Mononuclear cell (primary cell): ENCODE data around the gene AOPEP. TPM values are rescaled to one million over a fixed set of nuclear protein-coding genes. Genes with fewer than 3 reads are reported as not detected.
"Not testable (repeated sequence)": the region's sequence is repeated elsewhere in the genome, so short reads cannot be mapped to it uniquely, and the experiment has no call there.

ENCODE experiments used
- H3K27me3 ChIP-seq: 2 replicates; pipeline ENCODE4 v1.6.0; 2011; ENCODE audit warnings: low read length, control low read depth; ENCODE audit not compliant: insufficient read depth
- H3K4me1 ChIP-seq: 2 replicates; pipeline ENCODE4 v1.5.1; 2011; ENCODE audit warnings: mild to moderate bottlenecking, low read length, control low read depth; ENCODE audit not compliant: insufficient read depth
- H3K4me3 ChIP-seq: 2 replicates; pipeline ENCODE4 v1.5.1; 2011; ENCODE audit warnings: mild to moderate bottlenecking, low read length, moderate library complexity
- H3K9me3 ChIP-seq: 2 replicates; pipeline ENCODE4 v1.5.1; 2011; ENCODE audit warnings: low read depth, mild to moderate bottlenecking, control low read depth, low read length
- total RNA-seq: library from RNA; depleted of rRNA; stranded (reverse); fragments of >200 nt; gene quantifications from one replicate; pipeline ENCODE4 v1.2.3, GENCODE V29; 2012

The AOPEP gene
- total RNA-seq, 1 donor: 6.2 TPM

DNA sequence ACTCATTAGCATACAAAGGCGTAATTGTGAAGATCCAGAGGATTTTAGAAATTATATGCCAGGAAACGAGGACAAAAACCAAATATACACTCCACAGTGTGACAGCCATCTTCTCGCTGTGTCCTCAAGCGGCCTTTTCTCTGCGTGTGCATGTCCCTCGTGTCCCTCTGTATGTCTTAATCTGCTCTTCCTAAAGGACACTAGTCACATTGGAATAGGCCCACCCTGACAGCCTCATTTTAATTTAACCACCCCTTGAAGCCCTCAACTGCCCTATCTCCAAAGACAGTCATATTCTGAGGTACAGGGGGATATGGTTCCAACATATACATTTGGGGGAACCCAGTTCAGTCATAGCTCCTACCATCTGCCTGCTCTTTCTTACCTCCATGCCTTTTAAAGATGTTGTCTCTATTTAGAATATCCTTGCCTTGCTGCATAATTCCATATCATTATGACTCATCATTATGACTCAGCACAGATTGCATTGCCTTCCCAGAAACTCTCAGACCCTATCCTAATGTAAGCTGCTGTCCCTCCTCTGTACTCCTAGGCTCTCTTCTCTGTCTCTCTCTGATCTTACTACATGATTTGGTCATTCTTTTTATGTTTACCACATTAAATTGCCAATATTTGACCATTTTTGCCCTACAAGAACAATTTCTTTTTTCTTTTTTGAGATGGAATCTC lies 210.9 kb downstream of the AOPEP start:
- Histone ChIP-seq H3K4me1 (no peaks in the 10 kb centered on the region), H3K27me3 (no peaks in the 10 kb centered on the region), H3K9me3 (no peaks in the 10 kb centered on the region), H3K4me3 (no peak overlapping the region)

DNA sequence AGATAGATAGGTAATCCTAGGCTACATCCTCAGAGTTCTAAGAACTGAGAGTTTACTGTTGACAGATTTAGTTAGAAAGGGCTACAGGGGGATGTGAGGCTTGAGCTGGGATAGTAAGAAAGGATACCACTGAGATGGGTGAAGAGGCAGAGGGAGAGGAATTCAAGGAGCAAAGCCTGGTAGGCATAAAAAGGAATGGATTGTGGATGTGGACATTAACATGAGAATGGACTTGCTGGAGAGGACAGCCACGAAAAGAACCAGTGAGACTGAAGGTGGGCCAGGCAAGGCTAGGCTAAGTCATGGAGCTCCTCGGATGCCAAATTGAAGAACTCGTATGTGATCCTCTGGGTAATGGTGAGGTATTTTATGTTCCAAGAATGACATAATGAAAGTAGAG lies 211.9 kb downstream of the AOPEP start:
- Histone ChIP-seq H3K9me3 (no peaks in the 10 kb centered on the region), H3K4me1 (no peaks in the 10 kb centered on the region), H3K27me3 (no peaks in the 10 kb centered on the region), H3K4me3 (no peak overlapping the region)

DNA sequence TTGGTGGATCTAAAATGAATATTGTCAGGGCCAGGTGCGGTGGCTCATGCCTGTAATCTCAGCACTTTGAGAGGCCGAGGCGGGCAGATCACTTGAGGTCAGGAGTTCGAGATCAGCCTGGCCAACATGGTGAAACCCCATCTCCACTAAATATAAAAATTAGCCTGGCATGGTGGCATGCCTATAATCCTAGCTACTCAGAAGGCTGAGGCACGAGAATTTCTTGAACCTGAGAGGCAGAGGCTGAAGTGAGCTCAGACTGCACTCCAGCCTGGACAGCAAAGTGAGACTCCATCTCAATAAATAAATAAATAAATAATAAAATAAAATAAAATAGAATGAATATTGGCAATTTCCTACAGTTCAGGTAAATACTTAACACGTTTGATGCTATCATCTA lies 213.8 kb downstream of the AOPEP start:
- H3K9me3 ChIP-seq, H3K27me3 ChIP-seq, H3K4me1 ChIP-seq, H3K4me3 ChIP-seq: not testable (repeated sequence)

DNA sequence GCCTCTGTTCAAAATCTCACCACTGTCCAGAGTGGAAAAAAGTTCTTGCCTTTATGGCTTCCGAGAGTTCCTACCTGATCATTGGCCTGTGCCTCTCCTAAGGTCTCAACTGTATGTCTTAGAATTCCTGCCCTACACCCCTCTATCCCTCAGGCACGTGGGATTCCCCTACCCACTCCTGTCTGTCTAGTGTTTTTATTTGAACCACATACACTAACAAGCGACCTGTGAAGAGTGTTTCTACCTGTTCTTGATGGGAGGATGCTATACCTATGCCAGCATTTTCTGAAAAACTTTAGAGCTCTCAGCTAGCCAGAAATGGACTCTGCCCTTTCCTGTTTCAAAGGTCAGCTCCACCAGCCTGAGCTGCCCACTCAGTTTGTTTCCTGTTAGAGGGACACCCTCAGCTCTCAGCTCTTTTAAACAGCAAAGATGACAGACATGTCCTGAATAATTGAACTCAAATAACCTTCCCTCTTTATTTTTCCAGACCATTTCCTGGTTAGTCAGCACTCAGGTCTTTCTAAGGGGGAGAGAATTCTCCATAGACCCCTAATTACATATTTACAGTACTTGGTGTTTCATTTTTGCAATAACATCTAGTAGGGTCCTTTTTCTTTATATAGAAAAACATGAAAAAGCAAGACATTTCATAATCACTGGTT lies 214.8 kb downstream of the AOPEP start:
- no peak overlapping the region for H3K4me3 ChIP-seq

DNA sequence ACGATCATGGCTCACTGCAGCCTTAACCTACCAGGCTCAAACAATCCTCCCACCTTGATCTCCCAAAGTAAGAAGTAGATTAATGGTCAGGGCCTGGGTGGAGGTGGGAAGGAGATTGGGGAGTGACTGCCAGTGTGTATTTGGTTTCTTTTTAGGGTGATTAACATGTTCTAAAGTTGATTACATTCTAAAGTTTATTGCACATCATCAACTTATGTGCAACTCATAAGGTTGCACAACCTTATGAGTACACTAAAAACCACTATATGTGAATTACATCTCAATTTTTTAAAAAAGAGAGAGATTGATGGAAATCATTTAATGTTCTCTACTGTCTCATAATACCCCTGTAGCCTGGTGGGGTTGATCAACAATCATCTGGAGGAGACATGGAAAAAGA lies 218.1 kb downstream of the AOPEP start:
- H3K9me3 ChIP-seq: no peaks in the 10 kb centered on the region
- no peaks in the 10 kb centered on the region for H3K27me3 ChIP-seq
- H3K4me3 ChIP-seq: no peak overlapping the region
- H3K4me1 ChIP-seq: no peaks in the 10 kb centered on the region

More for the DNA sequence above, 214.8 kb downstream of the AOPEP start:
- no peaks in the 10 kb centered on the region for H3K9me3 ChIP-seq
- H3K4me1 ChIP-seq: no peaks in the 10 kb centered on the region
- H3K27me3 ChIP-seq: no peaks in the 10 kb centered on the region

DNA sequence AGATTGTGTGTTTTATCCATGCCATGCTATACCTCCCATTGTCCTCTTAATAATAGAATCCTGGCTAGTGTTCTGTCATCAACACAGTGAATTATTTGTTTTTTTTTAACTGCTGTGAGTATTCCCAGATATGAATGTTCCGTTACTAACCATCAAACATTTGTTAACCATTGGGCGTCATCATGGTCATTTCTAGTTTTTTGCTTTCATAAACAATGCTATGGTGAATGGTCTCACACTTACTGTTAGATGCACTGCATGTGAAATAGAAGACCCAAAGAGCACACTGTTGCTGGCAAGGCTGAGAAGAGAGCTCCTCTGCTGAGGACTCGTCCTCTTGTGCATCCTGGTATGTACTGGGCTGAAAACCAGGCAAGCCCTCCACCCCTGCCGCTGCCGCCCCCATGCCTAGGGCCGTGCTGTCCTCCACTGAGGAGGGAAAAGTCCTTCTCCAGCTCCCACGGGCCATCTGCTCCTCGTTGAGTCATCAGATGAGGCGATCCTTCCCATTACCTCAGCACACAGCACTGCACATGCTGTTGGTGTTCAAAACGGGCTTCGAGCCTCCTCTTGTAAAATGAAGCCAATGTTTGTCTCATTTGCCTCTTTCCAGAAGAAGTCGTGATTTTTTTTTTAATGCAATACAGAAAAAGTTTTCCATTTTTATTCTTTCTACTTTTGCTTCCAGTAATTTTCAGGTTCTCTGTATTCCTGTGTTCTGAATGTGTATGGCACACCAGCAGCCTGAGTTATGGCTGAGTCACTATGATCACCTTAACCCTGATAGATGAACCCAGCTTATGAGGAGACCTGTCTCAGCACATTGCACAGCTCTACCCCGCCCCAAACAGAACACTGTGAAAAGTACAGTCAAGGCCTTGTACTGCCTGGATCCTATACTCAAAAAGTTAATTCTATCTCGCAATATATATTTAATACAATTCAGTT lies 219.0 kb downstream of the AOPEP start:
- Histone ChIP-seq H3K27me3 (no peaks in the 10 kb centered on the region), H3K9me3 (no peaks in the 10 kb centered on the region), H3K4me3 (no peak overlapping the region), H3K4me1 (no peaks in the 10 kb centered on the region)

DNA sequence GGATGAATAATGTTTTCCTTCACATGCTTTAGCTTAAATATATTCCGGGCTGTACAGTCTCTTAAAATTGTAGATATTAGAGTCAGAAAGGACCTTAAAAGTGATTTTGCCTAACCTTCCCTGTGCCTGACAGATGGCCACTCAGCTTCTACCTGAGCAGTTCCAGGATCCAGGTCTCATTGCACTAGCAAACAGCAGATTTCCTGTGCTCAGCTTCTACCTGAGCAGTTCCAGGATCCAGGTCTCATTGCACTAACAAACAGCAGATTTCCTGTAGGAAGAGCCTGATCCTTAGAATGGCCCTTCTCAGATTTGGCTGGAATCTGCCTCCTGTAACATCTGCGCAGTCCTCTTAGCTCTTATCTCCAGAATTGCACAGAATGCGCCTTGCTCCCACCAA lies 219.8 kb downstream of the AOPEP start:
- no peak overlapping the region for H3K4me3 ChIP-seq
- H3K9me3 ChIP-seq: no peaks in the 10 kb centered on the region
- no peaks in the 10 kb centered on the region for H3K27me3 ChIP-seq
- peaks cover 6% of the 10 kb centered on the region for H3K4me1 ChIP-seq

DNA sequence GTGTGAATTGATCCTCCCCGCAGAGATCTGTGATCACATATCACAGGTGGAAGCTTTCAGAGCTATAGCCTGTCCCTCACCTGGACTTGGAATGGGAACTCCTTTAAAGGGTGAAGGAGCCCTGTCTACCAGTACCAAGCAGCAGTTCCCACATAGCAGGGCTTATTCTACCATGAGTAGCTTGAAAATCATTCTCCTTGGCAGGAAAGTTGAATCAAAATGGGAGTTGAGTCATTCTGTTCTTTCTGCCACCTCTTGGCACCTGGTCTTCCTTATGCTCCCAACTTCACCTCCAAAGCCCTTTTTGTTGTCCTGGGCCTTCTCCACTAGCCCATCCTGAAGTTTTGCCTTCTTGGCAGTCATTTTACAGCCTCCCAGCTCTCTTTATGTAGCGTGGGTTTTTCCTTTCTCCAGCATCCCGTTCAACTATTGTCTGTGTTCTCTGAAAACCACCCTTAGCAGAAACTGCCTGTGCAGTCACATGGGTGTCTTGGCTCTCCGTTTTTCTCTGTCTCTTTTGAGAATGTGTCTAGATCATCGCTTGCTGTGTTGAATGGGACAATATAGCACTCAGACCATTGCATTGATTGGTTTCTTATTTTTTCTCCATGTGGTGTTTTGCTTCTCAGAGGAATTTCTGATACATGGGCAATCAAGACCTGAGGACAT lies 222.2 kb downstream of the AOPEP start:
- Histone ChIP-seq H3K4me1 (peaks cover 25% of the 10 kb centered on the region), H3K27me3 (no peaks in the 10 kb centered on the region), H3K9me3 (no peaks in the 10 kb centered on the region), H3K4me3 (no peak overlapping the region)

DNA sequence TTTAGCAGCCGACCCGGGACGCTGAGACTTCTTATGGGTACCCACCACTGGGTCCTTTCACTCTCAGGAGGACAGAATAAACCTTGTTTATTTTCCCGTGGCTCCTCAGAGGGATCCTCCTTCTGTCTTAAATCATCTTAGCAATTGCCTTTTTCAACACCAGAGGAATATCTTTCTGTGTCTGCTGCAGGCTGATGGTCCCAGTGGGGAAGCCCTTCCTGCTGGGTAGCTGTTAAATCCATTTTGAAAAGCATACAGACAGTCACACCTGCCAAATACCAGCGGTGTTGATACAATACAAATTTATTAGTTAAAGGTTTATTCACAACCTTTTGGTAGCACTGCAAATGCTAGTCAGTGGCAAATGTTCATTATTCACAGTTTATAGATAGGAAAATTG lies 222.9 kb downstream of the AOPEP start:
- Histone ChIP-seq H3K27me3 (no peaks in the 10 kb centered on the region), H3K4me1 (peaks cover 25% of the 10 kb centered on the region), H3K4me3 (no peak overlapping the region), H3K9me3 (no peaks in the 10 kb centered on the region)

DNA sequence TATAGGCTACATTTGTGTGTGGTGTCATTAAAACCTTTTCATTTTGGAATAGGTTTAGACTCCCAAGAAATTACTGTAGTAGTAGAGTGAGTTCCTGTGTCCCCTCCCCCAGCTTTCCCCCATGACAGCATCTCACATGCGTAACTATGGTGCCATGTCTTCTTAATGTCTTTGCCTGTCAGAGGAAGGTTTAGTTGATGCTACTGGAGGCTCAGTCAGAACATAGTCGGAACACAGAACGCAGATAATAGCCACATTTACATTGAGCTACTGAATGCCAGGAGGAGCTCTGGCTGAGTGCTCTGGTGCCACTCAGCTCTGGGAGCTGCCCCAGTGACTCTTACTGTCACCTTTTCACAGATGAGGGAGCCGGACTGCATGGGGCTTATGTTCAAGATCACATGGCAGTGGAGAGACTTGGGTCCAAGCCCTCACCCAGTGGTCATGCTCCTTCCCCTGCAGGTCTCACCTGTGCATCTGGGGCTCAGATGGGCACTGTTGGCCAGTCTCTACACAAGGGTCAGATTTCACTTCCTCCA lies 223.6 kb downstream of the AOPEP start:
- Histone ChIP-seq H3K27me3 (no peaks in the 10 kb centered on the region), H3K9me3 (no peaks in the 10 kb centered on the region), H3K4me1 (peaks cover 25% of the 10 kb centered on the region), H3K4me3 (no peak overlapping the region)

DNA sequence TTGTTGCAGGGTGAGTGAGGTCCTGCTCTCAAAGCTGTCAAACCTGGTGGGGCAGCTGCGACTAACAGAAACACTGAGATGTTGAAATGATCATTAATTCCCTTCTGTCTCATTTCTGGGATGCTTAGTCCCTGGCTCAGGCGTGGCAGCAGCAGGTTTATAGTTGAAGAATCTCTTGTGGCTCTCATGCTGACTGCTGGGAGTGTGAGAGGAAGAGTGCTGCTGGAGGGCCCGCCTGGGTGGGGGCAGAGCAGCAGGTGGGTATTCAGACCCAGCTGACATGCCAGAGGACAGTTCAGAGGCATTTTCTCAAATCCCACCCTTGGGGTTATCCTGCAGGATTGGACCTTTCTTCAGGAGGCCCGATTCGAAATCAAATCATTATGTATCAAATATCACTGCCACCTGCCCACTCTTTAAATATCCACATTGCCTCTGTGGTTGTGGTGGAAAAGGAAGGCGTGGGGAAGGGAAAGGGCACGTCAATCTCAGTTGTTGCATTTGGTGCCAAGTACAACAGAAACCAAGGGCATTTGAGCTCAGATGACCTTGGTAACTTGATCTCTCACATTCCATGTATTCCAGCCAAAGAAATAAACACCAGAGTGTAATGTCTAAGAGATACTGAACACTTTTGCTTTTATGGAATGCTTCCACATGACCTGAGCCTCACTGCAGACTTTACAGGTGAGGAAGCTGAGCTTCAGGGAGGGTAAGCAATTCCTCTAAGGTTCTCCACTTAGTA lies 224.3 kb downstream of the AOPEP start:
- no peak overlapping the region for H3K4me3 ChIP-seq
- no peaks in the 10 kb centered on the region for H3K9me3 ChIP-seq
- H3K4me1 ChIP-seq: peaks cover 25% of the 10 kb centered on the region
- no peaks in the 10 kb centered on the region for H3K27me3 ChIP-seq

DNA sequence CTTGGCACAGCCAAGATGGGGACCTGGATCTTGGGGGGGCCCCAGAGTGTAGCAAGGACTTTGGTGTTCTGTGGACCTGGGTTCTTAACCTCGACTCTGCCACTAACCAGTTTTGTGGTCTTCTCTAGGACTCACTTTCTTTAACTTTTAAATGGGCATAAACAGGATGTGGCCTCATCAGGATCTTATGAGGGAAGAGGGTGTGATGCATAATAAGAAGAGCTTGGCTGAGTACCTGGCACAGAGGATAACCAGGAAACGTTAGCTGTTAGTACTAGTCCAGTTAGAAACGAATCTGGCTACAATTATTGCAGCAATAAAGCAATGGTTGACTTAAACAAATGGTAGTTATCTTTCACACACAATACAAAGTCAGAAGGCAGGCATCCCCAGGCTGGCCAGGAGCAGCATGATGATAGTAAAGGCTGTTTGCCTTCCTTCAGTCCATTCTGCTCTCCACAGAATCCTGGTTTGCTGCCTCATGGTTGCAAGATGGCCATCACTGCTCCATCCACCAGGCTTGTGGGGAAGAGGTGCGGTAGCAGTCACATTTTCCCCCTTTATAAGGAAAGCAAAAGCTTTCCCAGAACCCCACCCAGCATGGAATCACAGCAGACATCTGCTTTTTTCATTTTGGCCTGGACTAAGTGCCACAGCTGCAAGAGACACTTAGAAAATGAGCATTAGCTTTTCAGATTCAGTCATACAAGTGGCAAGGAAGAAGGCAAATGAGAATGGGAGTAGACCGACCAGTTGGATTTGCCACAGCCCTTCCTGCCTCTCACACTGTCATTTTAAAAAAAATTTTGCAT lies 225.0 kb downstream of the AOPEP start:
- Histone ChIP-seq H3K4me3 (no peak overlapping the region), H3K4me1 (peaks cover 25% of the 10 kb centered on the region), H3K9me3 (no peaks in the 10 kb centered on the region), H3K27me3 (no peaks in the 10 kb centered on the region)

DNA sequence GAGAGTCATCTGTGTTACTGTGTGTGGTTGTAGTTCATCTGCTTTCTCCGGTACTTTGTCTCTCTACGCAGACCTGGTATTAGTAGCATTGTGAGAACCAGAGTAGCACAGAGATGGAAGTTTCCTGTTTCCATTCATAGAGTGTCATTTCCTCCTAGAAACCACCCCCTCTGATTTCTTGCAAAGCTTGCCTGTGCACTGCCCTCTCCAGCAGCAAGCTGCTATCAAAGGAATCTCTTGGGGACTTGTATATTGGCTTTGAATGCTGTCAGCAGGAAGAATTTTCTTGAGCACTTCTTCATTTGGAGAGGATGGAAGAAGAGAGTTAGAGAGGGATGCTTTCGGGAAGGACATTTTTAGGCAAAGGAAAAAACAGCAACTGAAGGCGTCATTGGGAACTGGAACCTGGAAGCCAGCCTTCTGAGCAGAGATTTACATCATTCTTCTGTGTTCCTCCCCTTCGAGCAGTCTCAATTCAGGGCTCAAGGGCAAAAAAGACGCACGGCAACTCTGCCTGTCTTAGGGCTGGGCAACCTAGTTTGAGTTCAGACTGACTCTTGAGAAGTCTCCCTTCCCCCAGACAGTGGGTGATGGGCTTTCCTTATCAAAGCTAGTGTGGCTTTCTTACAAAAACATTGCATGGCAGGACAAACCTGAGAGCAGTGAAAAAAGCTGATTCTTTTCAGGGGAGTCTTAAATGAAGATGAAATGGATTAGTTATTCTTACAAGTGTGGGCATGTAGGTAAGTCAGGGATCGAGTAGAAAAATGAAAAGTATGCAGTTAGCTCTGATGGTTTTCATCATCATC lies 226.3 kb downstream of the AOPEP start:
- H3K9me3 ChIP-seq: no peaks in the 10 kb centered on the region
- H3K27me3 ChIP-seq: no peaks in the 10 kb centered on the region
- peaks cover 25% of the 10 kb centered on the region for H3K4me1 ChIP-seq
- H3K4me3 ChIP-seq: no peak overlapping the region
